LNCAP (cell line): Measurements from ENCODE around the gene BRAT1.

ENCODE experiments used
- CTCF ChIP-seq: fragments of 450-650 bp; IDR thresholded peaks from 2 replicates; pipeline ENCODE4 v1.5.1; 2017; ENCODE audit warnings: mild to moderate bottlenecking

BRAT1 gene

GRCh38 chr7:2555121-2556052 is at the start of gene BRAT1:
BRAT1 (minus strand) TSS chr7:2555524; CDS start chr7:2554431, 1,093 bp downstream.
- peak; percentile 50; the same call in 1 of the 2 replicates for TF ChIP-seq CTCF

- no peak for TF ChIP-seq CTCF
These were observed 49.4 kb upstream of the BRAT1 start for GRCh38 chr7:2604608-2605174.

- no peak for TF ChIP-seq CTCF
These were observed 48.0 kb upstream of the BRAT1 start for GRCh38 chr7:2603044-2603965.

- TF ChIP-seq CTCF = no peak
These were observed 47.2 kb upstream of the BRAT1 start for GRCh38 chr7:2602406-2603043.

GRCh38 chr7:2601907-2602306 is 46.6 kb upstream of the BRAT1 start:
- TF ChIP-seq CTCF = no peak

GRCh38 chr7:2601065-2601464 is 45.7 kb upstream of the BRAT1 start:
- TF ChIP-seq CTCF = no peak
